Panc1 (cell line): ENCODE measurements around the gene MAGEF1. TPM values are rescaled to one million over a fixed set of nuclear protein-coding genes. Genes with fewer than 3 reads are reported as not detected.

Experiments
- ATAC-seq: fragments of 200-7000 bp; cut with Tn5 transposase; 2 replicates; pipeline ENCODE4 v1.9.1; 2020; ENCODE audit warnings: mild to moderate bottlenecking, moderate library complexity
- BruUV-seq: library from RNA; stranded (reverse); fragments of 400-500 nt; replicated peaks from 2 replicates; lab custom pipeline; 2021; lab: Mats Ljungman, UMichigan
- CTCF ChIA-PET: fragments of 300-600 bp; sonication (Branson Sonifier 250); formaldehyde crosslinking; loops from one replicate; lab custom pipeline; 2022; ENCODE audit warnings: antibody characterized with exemption; lab: Charles Lee
- POLR2A ChIA-PET: fragments of 300-600 bp; sonication (Branson Sonifier 250); formaldehyde crosslinking; loops from one replicate; lab custom pipeline; 2022; ENCODE audit warnings: antibody characterized with exemption; lab: Charles Lee
- DNase-seq: peaks from one replicate; pipeline ENCODE4 v3.0.0-alpha.2; 2010; ENCODE audit warnings: low read depth, low spot score
- H3K27ac ChIP-seq: 2 replicates; pipeline ENCODE4 v1.5.1; 2011; ENCODE audit warnings: mild to moderate bottlenecking, low read length, inconsistent platforms
- H3K27me3 ChIP-seq: fragments of 200-500 bp; sonication (Bioruptor generic); 2 replicates; pipeline ENCODE4 v1.6.0; 2014; ENCODE audit warnings: low read length, inconsistent platforms; ENCODE audit not compliant: control insufficient read depth, insufficient read depth
- H3K36me3 ChIP-seq: fragments of 200-500 bp; sonication (Bioruptor generic); 2 replicates; pipeline ENCODE4 v1.5.1; 2014; ENCODE audit warnings: inconsistent platforms, mild to moderate bottlenecking, low read length, moderate library complexity; ENCODE audit not compliant: control insufficient read depth, insufficient read depth
- H3K4me1 ChIP-seq: 2 replicates; pipeline ENCODE4 v1.5.1; 2011; ENCODE audit warnings: inconsistent platforms, mild to moderate bottlenecking, low read length, moderate library complexity; ENCODE audit not compliant: control insufficient read depth, insufficient read depth
- H3K4me3 ChIP-seq, 2 experiments: 2 replicates each; pipeline ENCODE4 v1.5.1; 2011 to 2012; ENCODE audit warnings: low read depth in 2 of 2, low read length in 2 of 2, mild to moderate bottlenecking in 2 of 2, inconsistent platforms in 1 of 2, moderate library complexity in 1 of 2
- H3K9me3 ChIP-seq: fragments of 200-500 bp; sonication (Bioruptor generic); 2 replicates; pipeline ENCODE4 v1.5.1; 2014; ENCODE audit warnings: low read depth, mild to moderate bottlenecking, inconsistent platforms, low read length, moderate library complexity; ENCODE audit not compliant: control insufficient read depth, insufficient read depth
- POLR2AphosphoS5 ChIP-seq: IDR thresholded peaks from 2 replicates; pipeline ENCODE4 v1.6.1; 2012; ENCODE audit warnings: mild to moderate bottlenecking, low read depth, low read length, moderate library complexity
- SIN3A ChIP-seq: IDR thresholded peaks from 2 replicates; pipeline ENCODE4 v1.6.1; 2012; ENCODE audit warnings: low read depth, mild to moderate bottlenecking, low read length, moderate library complexity, borderline replicate concordance; ENCODE audit not compliant: insufficient read depth
- TCF7L2 ChIP-seq: IDR thresholded peaks from 2 replicates; pipeline ENCODE4 v1.6.1; 2011; ENCODE audit warnings: mild to moderate bottlenecking, low read depth, low read length, inconsistent platforms
- in situ Hi-C: cut with HindIII; loops from 2 replicates; pipeline ENCODE4 v1.10.0; 2016; ENCODE audit warnings: low sequenced_read_pairs, low pct_unique_long_range_greater_than_20kb
- intact Hi-C: fragments of 100-400 bp; cut with micrococcal nuclease; formaldehyde crosslinking; loops from one replicate; pipeline ENCODE4 v1.10.0; 2022; ENCODE audit not compliant: unreplicated experiment
- total RNA-seq: library from RNA; stranded (reverse); gene quantifications from one replicate; pipeline ENCODE4 v1.2.1, GENCODE V29; 2021; ENCODE audit not compliant: unreplicated experiment
- TF ChIP-seq, protein P1 (sequence below), 2 experiments: IDR thresholded peaks; 2 replicates each; pipeline ENCODE4 v1.6.1; 2011 to 2012; ENCODE audit warnings: low read depth in 2 of 2, control low read depth in 1 of 2, low read length in 1 of 2, mild to moderate bottlenecking in 1 of 2, moderate library complexity in 1 of 2; ENCODE audit not compliant: insufficient read depth in 1 of 2
- TF ChIP-seq, protein P2 (sequence below): fragments of 450-650 bp; IDR thresholded peaks from 2 replicates; pipeline ENCODE4 v1.5.1; 2017; ENCODE audit warnings: mild to moderate bottlenecking

MAGEF1 gene
- total RNA-seq, 1 experiment from 2014 or later = 27.7 TPM

DNA sequence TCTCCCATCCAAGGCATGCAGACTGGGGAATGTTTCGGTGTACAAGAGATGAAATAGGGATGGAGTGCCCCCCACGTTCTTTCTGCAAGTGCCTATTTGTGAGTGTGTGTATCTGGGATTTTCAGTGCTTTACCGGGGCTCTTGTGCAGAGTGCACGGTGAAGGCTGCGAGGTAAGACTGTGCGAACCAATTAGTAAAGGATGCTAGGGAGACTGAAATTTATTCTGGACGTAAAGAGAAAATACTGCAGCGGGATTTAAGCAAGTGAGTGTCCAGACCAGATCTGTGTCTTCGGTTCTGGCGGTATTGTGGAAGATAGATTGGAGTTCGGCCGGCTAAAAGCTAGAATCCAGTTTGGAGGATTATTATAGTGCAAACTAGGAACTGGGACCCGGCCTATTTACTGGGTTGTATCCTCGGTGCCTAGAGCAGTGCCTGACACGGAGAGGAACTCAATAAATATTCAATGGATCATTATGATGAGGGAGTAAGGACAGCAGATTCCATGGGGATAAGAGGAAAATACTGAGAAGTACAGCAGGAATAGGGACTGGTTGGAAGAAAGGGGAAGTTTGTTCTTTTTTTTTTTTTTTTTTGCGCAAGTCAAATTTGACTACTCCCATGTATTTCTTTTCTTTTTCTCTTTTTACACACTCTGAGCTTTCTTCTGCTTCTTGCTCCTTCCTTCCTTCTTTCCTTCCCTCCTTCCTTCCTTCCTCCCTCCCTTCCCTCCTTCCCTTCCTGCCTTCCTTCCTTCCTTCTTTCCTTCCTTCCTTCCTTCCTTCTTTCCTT lies 580 bp upstream of the MAGEF1 start:
- no TSS peak for BruUV-seq
- in situ Hi-C loops = no loop called here
- Histone ChIP-seq H3K9me3 (no peaks in the 10 kb centered on the region), H3K4me1 (peaks cover 9% of the 10 kb centered on the region), H3K27ac (peak overlapping the region; percentile 72), H3K36me3 (peaks cover 6% of the 10 kb centered on the region; the same call in 1 of the 2 replicates), H3K4me3 (peak overlapping the region; percentile 90 to 92), H3K27me3 (no peaks in the 10 kb centered on the region)
- no peak for TF ChIP-seq TCF7L2
- TF ChIP-seq POLR2AphosphoS5 = no peak
- TF ChIP-seq, protein P1, sequence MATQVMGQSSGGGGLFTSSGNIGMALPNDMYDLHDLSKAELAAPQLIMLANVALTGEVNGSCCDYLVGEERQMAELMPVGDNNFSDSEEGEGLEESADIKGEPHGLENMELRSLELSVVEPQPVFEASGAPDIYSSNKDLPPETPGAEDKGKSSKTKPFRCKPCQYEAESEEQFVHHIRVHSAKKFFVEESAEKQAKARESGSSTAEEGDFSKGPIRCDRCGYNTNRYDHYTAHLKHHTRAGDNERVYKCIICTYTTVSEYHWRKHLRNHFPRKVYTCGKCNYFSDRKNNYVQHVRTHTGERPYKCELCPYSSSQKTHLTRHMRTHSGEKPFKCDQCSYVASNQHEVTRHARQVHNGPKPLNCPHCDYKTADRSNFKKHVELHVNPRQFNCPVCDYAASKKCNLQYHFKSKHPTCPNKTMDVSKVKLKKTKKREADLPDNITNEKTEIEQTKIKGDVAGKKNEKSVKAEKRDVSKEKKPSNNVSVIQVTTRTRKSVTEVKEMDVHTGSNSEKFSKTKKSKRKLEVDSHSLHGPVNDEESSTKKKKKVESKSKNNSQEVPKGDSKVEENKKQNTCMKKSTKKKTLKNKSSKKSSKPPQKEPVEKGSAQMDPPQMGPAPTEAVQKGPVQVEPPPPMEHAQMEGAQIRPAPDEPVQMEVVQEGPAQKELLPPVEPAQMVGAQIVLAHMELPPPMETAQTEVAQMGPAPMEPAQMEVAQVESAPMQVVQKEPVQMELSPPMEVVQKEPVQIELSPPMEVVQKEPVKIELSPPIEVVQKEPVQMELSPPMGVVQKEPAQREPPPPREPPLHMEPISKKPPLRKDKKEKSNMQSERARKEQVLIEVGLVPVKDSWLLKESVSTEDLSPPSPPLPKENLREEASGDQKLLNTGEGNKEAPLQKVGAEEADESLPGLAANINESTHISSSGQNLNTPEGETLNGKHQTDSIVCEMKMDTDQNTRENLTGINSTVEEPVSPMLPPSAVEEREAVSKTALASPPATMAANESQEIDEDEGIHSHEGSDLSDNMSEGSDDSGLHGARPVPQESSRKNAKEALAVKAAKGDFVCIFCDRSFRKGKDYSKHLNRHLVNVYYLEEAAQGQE (IDR thresholded peaks at IDR 0.05; ENCODE audit: insufficient read depth in 1 of 2, low read depth in 2 of 2, low read length in 1 of 2) = no peak
- TF ChIP-seq, protein P2, sequence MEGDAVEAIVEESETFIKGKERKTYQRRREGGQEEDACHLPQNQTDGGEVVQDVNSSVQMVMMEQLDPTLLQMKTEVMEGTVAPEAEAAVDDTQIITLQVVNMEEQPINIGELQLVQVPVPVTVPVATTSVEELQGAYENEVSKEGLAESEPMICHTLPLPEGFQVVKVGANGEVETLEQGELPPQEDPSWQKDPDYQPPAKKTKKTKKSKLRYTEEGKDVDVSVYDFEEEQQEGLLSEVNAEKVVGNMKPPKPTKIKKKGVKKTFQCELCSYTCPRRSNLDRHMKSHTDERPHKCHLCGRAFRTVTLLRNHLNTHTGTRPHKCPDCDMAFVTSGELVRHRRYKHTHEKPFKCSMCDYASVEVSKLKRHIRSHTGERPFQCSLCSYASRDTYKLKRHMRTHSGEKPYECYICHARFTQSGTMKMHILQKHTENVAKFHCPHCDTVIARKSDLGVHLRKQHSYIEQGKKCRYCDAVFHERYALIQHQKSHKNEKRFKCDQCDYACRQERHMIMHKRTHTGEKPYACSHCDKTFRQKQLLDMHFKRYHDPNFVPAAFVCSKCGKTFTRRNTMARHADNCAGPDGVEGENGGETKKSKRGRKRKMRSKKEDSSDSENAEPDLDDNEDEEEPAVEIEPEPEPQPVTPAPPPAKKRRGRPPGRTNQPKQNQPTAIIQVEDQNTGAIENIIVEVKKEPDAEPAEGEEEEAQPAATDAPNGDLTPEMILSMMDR = no peak
- TF ChIP-seq SIN3A = no peak
- ATAC-seq = peak; percentile 63; the same call in 1 of the 2 replicates
- ChIA-PET POLR2A (interaction anchor here (0.8 kb wide), 1 partner anchor 11 kb away, joined by 3 read pairs; no protein-coding TSS in a partner anchor), CTCF (interaction anchor here (0.7 kb wide), 3 partner anchors 28 to 148 kb away, joined by 3 to 15 read pairs (median 7); no protein-coding TSS in a partner anchor)
- intact Hi-C loops = no loop called here
- no peak for DNase-seq

DNA sequence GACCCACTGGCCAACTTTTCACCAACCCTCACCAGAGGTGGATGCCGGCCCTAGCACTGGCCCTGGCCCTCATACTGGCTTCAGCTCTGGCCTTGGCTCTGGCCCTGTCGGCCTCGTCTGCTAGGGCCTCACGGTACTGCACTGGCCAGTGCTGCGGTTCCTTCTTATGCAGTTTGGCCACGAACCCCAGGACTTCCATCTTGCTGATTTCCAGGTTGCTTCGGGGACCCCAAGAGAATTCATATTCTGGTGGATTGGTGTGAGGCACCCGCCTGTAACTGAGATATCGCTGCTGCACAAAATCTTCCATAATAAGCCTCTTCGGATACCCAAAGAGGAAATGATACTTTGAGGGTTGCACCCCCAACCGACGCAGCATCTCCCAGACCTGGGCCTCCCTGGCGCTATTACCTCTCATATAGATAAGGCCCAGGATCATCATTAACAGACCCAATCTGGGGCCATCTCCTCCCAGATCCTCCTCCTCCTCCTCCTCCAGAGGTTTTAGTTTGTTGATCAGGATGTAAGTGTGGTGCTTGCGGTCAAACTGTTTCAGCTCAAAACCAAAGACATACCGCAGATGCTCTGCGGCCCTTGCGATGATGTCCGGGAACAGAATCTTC lies 883 bp downstream of the MAGEF1 start:
- TF ChIP-seq, protein P2 = no peak
- TF ChIP-seq POLR2AphosphoS5 (no peak), TCF7L2 (no peak), SIN3A (no peak)
- TF ChIP-seq, protein P1 (IDR thresholded peaks at IDR 0.05; ENCODE audit: insufficient read depth in 1 of 2, low read depth in 2 of 2, low read length in 1 of 2) = no peak
- DNase-seq (no peak), ATAC-seq (no peak)
- ChIA-PET CTCF (no interaction called here), POLR2A (interaction anchor here (0.6 kb wide), 1 partner anchor 985 kb away, joined by 3 read pairs; no protein-coding TSS in a partner anchor)
- intact Hi-C loops = no loop called here
- BruUV-seq = no TSS peak
- peaks cover 6% of the 10 kb centered on the region; the same call in 1 of the 2 replicates for H3K36me3 ChIP-seq
- H3K9me3 ChIP-seq = no peaks in the 10 kb centered on the region
- H3K27me3 ChIP-seq = no peaks in the 10 kb centered on the region
- in situ Hi-C loops = no loop called here
- H3K4me3 ChIP-seq = peak overlapping the region; percentile 90 to 92
- peaks cover 9% of the 10 kb centered on the region for H3K4me1 ChIP-seq
- H3K27ac ChIP-seq = peak overlapping the region; percentile 92
